GM23338 (cell line): ENCODE data around the gene AOPEP. TPM values are rescaled to one million over a fixed set of nuclear protein-coding genes. Genes with fewer than 3 reads are reported as not detected.

Experiments
- ATAC-seq: fragments of 200-7000 bp; cut with Tn5 transposase; 3 replicates; pipeline ENCODE4 v1.9.1; 2020
- DNase-seq: peaks from one replicate; pipeline ENCODE4 v3.0.0-alpha.2; 2015; ENCODE audit warnings: low spot score
- H2AFZ ChIP-seq: fragments of 200-600 bp; sonication (generic); 2 replicates; pipeline ENCODE4 v1.8.0; 2016; ENCODE audit warnings: antibody characterized with exemption, mild to moderate bottlenecking, moderate library complexity
- H3F3A ChIP-seq: fragments of 200-600 bp; sonication (generic); replicated peaks from 2 replicates; pipeline ENCODE4 v1.8.0; 2017; ENCODE audit warnings: antibody characterized with exemption, mixed run types, low read depth
- H3K27ac ChIP-seq: fragments of 200-600 bp; sonication (generic); 2 replicates; pipeline ENCODE4 v1.6.1; 2016; ENCODE audit warnings: low read depth
- H3K27me3 ChIP-seq: fragments of 200-600 bp; sonication (generic); 2 replicates; pipeline ENCODE4 v1.8.0; 2016; ENCODE audit warnings: mild to moderate bottlenecking, mixed run types, moderate library complexity; ENCODE audit not compliant: insufficient read depth
- H3K36me3 ChIP-seq: fragments of 200-600 bp; sonication (generic); 2 replicates; pipeline ENCODE4 v1.8.0; 2016; ENCODE audit warnings: mild to moderate bottlenecking; ENCODE audit not compliant: insufficient read depth
- H3K4me1 ChIP-seq: fragments of 200-600 bp; sonication (generic); 2 replicates; pipeline ENCODE4 v1.8.0; 2016; ENCODE audit warnings: mild to moderate bottlenecking, moderate library complexity; ENCODE audit not compliant: insufficient read depth
- H3K4me2 ChIP-seq: fragments of 200-600 bp; sonication (generic); 2 replicates; pipeline ENCODE4 v1.7.1; 2017; ENCODE audit warnings: mixed run types
- H3K4me3 ChIP-seq: fragments of 200-600 bp; sonication (generic); 2 replicates; pipeline ENCODE4 v1.6.1; 2016; ENCODE audit warnings: mixed run types
- H3K79me2 ChIP-seq: fragments of 200-600 bp; sonication (generic); replicated peaks from 2 replicates; pipeline ENCODE4 v1.8.0; 2017; ENCODE audit warnings: mild to moderate bottlenecking; ENCODE audit not compliant: insufficient read depth
- H3K9me2 ChIP-seq: fragments of 200-600 bp; sonication (generic); 2 replicates; pipeline ENCODE4 v1.8.0; 2017; ENCODE audit not compliant: insufficient read depth
- H4K20me1 ChIP-seq: fragments of 200-600 bp; sonication (generic); replicated peaks from 2 replicates; pipeline ENCODE4 v1.8.0; 2017; ENCODE audit warnings: mild to moderate bottlenecking; ENCODE audit not compliant: insufficient read depth
- H3K27ac Mint-ChIP-seq: 2 replicates; pipeline ENCODE4 v1.8.0; 2020; ENCODE audit warnings: inconsistent platforms, mild to moderate bottlenecking, moderate library complexity, mixed read lengths
- H3K27me3 Mint-ChIP-seq: 3 replicates; pipeline ENCODE4 v1.8.0; 2022; ENCODE audit warnings: low read depth, mild to moderate bottlenecking, moderate library complexity, mixed read lengths, inconsistent platforms; ENCODE audit not compliant: insufficient read depth, poor library complexity
- H3K36me3 Mint-ChIP-seq: 3 replicates; pipeline ENCODE4 v1.8.0; 2021; ENCODE audit warnings: low read depth, mild to moderate bottlenecking, inconsistent platforms, moderate library complexity, mixed read lengths
- H3K4me1 Mint-ChIP-seq: 3 replicates; pipeline ENCODE4 v1.8.0; 2020; ENCODE audit warnings: mild to moderate bottlenecking, inconsistent platforms, mixed read lengths
- H3K4me3 Mint-ChIP-seq: 3 replicates; pipeline ENCODE4 v1.8.0; 2021; ENCODE audit warnings: moderate library complexity, mild to moderate bottlenecking, inconsistent platforms, mixed read lengths
- H3K9me3 Mint-ChIP-seq: 3 replicates; pipeline ENCODE4 v1.8.0; 2020; ENCODE audit warnings: moderate library complexity, mild to moderate bottlenecking, inconsistent platforms, mixed read lengths
- ETS1 ChIP-seq: IDR thresholded peaks from 2 replicates; pipeline ENCODE4 v1.6.1; 2016; ENCODE audit warnings: antibody characterized with exemption
- EZH2phosphoT487 ChIP-seq: fragments of 200-600 bp; sonication (generic); IDR thresholded peaks from one replicate; pipeline ENCODE4 v1.8.1; 2018; ENCODE audit warnings: antibody characterized with exemption; ENCODE audit not compliant: unreplicated experiment
- JUNB ChIP-seq: IDR thresholded peaks from one replicate; pipeline ENCODE4 v1.6.1; 2016; ENCODE audit warnings: antibody characterized with exemption; ENCODE audit not compliant: unreplicated experiment
- POLR2AphosphoS5 ChIP-seq: IDR thresholded peaks from 2 replicates; pipeline ENCODE4 v1.6.1; 2016; ENCODE audit warnings: antibody characterized with exemption, low read depth
- REST ChIP-seq: IDR thresholded peaks from one replicate; pipeline ENCODE4 v1.6.1; 2018; ENCODE audit warnings: antibody characterized with exemption; ENCODE audit not compliant: unreplicated experiment
- ZNF114 ChIP-seq: fragments of 250-450 bp; sonication (Bioruptor Pico); IDR thresholded peaks from 2 replicates; pipeline ENCODE4 v1.5.0; 2020; ENCODE audit warnings: mild to moderate bottlenecking, moderate library complexity
- ZNF331 ChIP-seq: fragments of 250-450 bp; sonication (Bioruptor Pico); IDR thresholded peaks from 2 replicates; pipeline ENCODE4 v1.5.0; 2020; ENCODE audit warnings: low read depth, mild to moderate bottlenecking, moderate library complexity
- ZNF462 ChIP-seq: fragments of 250-450 bp; sonication (Bioruptor Pico); IDR thresholded peaks from 2 replicates; pipeline ENCODE4 v1.5.0; 2020; ENCODE audit warnings: mild to moderate bottlenecking, moderate library complexity
- polyA plus RNA-seq: library from polyadenylated mRNA; unstranded; fragments of >200 nt; fragmentation: Nextera tagmentation; extraction: Ambion mirVana; gene quantifications from 2 replicates; pipeline ENCODE4 v1.2.1, GENCODE V29; 2016
- total RNA-seq: library from RNA; depleted of rRNA; stranded (reverse); fragments of >200 nt; shearing (Covaris generic); gene quantifications from 2 replicates; pipeline ENCODE4 v1.2.3, GENCODE V29; 2014

The AOPEP gene
- total and polyA plus RNA-seq, 2 experiments from 2014 or later, result 7.0 to 16.5 TPM

- TF ChIP-seq ZNF462 (CRISPR knock-in tag), result no peak
- no peak for TF ChIP-seq POLR2AphosphoS5
- TF ChIP-seq ZNF331 (CRISPR knock-in tag), result no peak
- no peak for TF ChIP-seq JUNB
- no peak for TF ChIP-seq EZH2phosphoT487
- no peak for TF ChIP-seq ZNF114 (CRISPR knock-in tag)
Measured at GRCh38 chr9:94909250-94909894, 182.9 kb downstream of the AOPEP start (continued).

GRCh38 chr9:94909965-94910730, 183.6 kb downstream of the AOPEP start:
- peaks cover 8% of the 10 kb centered on the region for H3K27me3 Mint-ChIP-seq
- no peak for DNase-seq
- Histone ChIP-seq H3K4me2 (no peak overlapping the region), H3K4me1 (peaks cover 35% of the 10 kb centered on the region), H3F3A (no peaks in the 10 kb centered on the region), H3K4me3 (no peak overlapping the region), H3K27ac (no peak overlapping the region), H2AFZ (no peak overlapping the region), H3K79me2 (no peaks in the 10 kb centered on the region), H3K27me3 (no peaks in the 10 kb centered on the region), H3K9me2 (no peaks in the 10 kb centered on the region), H3K36me3 (no peaks in the 10 kb centered on the region), H4K20me1 (no peaks in the 10 kb centered on the region)
- H3K36me3 Mint-ChIP-seq, result no peaks in the 10 kb centered on the region
- no peak overlapping the region for H3K4me3 Mint-ChIP-seq
- H3K9me3 Mint-ChIP-seq, result no peaks in the 10 kb centered on the region
- ATAC-seq, result no peak
- H3K27ac Mint-ChIP-seq, result no peak overlapping the region
- H3K4me1 Mint-ChIP-seq, result peaks cover 70% of the 10 kb centered on the region
- no peak for TF ChIP-seq ETS1
- no peak for TF ChIP-seq REST
